Neural progenitor cell (in vitro differentiated cells): ENCODE data around the gene TRMT44.

Experiments used
- EZH2 ChIP-seq: fragments of 200-600 bp; sonication (generic); IDR thresholded peaks from 2 replicates; pipeline ENCODE4 v1.6.1; 2017; ENCODE audit warnings: antibody characterized with exemption, mild to moderate bottlenecking, moderate library complexity
- EZH2phosphoT487 ChIP-seq: fragments of 200-600 bp; sonication (generic); IDR thresholded peaks from 2 replicates; pipeline ENCODE4 v1.6.1; 2017; ENCODE audit warnings: antibody characterized with exemption
- TF ChIP-seq, protein P1 (sequence below): fragments of 200-600 bp; sonication (generic); IDR thresholded peaks from 2 replicates; pipeline ENCODE4 v1.5.1; 2017; ENCODE audit warnings: antibody characterized with exemption, mild to moderate bottlenecking

DNA sequence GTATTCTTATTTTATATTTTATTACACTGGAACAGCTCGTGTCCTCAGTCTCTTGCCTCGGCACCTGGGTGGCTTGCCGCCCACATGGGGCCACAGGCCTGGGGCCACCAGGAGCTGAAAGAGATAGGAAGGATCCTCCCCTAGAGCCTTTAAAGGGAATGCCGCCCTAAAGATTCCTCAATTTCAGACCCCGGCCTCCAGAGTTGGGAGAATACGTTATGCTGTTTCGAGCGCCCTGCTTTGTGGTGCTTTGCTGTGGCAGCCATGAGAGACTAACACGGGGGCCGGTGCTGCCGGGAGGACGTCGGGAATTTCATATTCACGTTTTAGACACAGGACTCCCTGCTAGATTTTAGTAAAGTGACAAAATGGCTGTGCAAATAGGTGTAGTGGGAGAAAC is 33.3 kb upstream of the TRMT44 start:
- no peak for TF ChIP-seq EZH2
- TF ChIP-seq, protein P1, sequence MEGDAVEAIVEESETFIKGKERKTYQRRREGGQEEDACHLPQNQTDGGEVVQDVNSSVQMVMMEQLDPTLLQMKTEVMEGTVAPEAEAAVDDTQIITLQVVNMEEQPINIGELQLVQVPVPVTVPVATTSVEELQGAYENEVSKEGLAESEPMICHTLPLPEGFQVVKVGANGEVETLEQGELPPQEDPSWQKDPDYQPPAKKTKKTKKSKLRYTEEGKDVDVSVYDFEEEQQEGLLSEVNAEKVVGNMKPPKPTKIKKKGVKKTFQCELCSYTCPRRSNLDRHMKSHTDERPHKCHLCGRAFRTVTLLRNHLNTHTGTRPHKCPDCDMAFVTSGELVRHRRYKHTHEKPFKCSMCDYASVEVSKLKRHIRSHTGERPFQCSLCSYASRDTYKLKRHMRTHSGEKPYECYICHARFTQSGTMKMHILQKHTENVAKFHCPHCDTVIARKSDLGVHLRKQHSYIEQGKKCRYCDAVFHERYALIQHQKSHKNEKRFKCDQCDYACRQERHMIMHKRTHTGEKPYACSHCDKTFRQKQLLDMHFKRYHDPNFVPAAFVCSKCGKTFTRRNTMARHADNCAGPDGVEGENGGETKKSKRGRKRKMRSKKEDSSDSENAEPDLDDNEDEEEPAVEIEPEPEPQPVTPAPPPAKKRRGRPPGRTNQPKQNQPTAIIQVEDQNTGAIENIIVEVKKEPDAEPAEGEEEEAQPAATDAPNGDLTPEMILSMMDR, result no peak
- no peak for TF ChIP-seq EZH2phosphoT487
